Stomach (tissue), 19 donors: Measurements from ENCODE around the gene CCDC73. TPM values are rescaled to one million over a fixed set of nuclear protein-coding genes. Genes with fewer than 3 reads are reported as not detected.

Source experiments
- DNase-seq, 2 donors: peaks; one replicate each; pipeline versions ENCODE4 v3.0.0 to v3.0.0-alpha.2; 2013 to 2019
- H3K27ac ChIP-seq, 5 donors: fragments of 200-600 bp in 4 of 5; sonication (generic) in 4 of 5; one replicate each; pipeline ENCODE4 v1.5.1; 2013 to 2019; ENCODE audit warnings: mild to moderate bottlenecking in 1 of 5, moderate library complexity in 1 of 5
- H3K27me3 ChIP-seq, 3 donors: fragments of 200-600 bp; sonication (generic); one replicate each; pipeline ENCODE4 v1.5.1; 2017 to 2019; ENCODE audit warnings: mixed run types in 1 of 3
- H3K36me3 ChIP-seq, 4 donors: fragments of 200-600 bp; sonication (generic); 1 replicate in 3 of 4; 2 replicates in 1 of 4; pipeline ENCODE4 v1.5.1; 2016 to 2019
- H3K4me1 ChIP-seq, 4 donors: fragments of 200-600 bp; sonication (generic); one replicate each; pipeline ENCODE4 v1.5.1; 2016 to 2019
- H3K4me3 ChIP-seq, 4 donors: fragments of 200-600 bp; sonication (generic) in 3 of 4; one replicate each; pipeline ENCODE4 v1.5.1; 2016 to 2019; ENCODE audit warnings: mild to moderate bottlenecking in 1 of 4
- H3K9me3 ChIP-seq, 4 donors: fragments of 200-600 bp; sonication (generic); one replicate each; pipeline ENCODE4 v1.5.1; 2016 to 2019
- EP300 ChIP-seq: sonication (generic); formaldehyde crosslinking; IDR thresholded peaks from one replicate; pipeline ENCODE4 v1.6.1; 2017; ENCODE audit warnings: antibody characterized with exemption
- POLR2A ChIP-seq, 4 donors: fragments of 450-650 bp; IDR thresholded peaks; one replicate each; pipeline ENCODE4 v1.6.1; 2016; ENCODE audit warnings: antibody characterized with exemption in 4 of 4, control low read depth in 2 of 4, mild to moderate bottlenecking in 1 of 4, moderate library complexity in 1 of 4
- POLR2AphosphoS5 ChIP-seq, 3 donors: sonication (generic); formaldehyde crosslinking; IDR thresholded peaks; one replicate each; pipeline ENCODE4 v1.6.1; 2016; ENCODE audit warnings: antibody characterized with exemption in 3 of 3
- whole genome bisulfite sequencing, 5 donors: extraction: QIAGEN DNeasy Blood & Tissue Kit in 3 of 5; methylation state at CpG; one replicate each; pipeline versions ENCODE4 v1.1.5 to v1.1.7; 2013 to 2018; 5-methylcytosine and 5-hydroxymethylcytosine counted together
- intact Hi-C: fragments of 100-400 bp; cut with DNase I; formaldehyde crosslinking; loops from one replicate; pipeline ENCODE4 v1.15.1; 2023; ENCODE audit warnings: low total_unique reads
- long read RNA-seq, 10 donors: transcript quantifications; one replicate each; lab custom pipeline, GENCODE V29; 2026
- polyA plus RNA-seq, 3 donors: library from polyadenylated mRNA; stranded (reverse); fragments of 200-250 nt; gene quantifications; one replicate each; pipeline ENCODE4 v1.2.3, GENCODE V29; 2013
- total RNA-seq, 5 donors: library from RNA; depleted of rRNA; stranded (reverse); fragments of >200 nt; gene quantifications; one replicate each; pipeline versions ENCODE4 v1.1.0 to v1.2.3, GENCODE V29; 2014 to 2016
- TF ChIP-seq, protein P1 (sequence below), 7 experiments: fragments of 450-650 bp in 4 of 7; fragments of 200-600 bp in 3 of 7; sonication (generic) in 3 of 7; IDR thresholded peaks; one replicate each; pipeline ENCODE4 v1.5.1; 2016 to 2019; ENCODE audit warnings: antibody characterized with exemption in 7 of 7, control low read depth in 2 of 7, mild to moderate bottlenecking in 1 of 7
- donor health status: healthy with polysubstance abuse.
- donor health status: Bipolar disorder and iron deficiency.
- donor health status: healthy.

Gene CCDC73
- under 1 TPM in 1 of 5 donors, not detected in 4; 0.37 TPM for total RNA-seq
- polyA plus RNA-seq, result not detected
- long read RNA-seq, donor 1, result 0 reads
- long read RNA-seq, donor 2, result 0 reads
- long read RNA-seq, donor 3, result 0 reads
- long read RNA-seq, donor 4, result 0 reads
- long read RNA-seq, donor 5, result 0 reads
- long read RNA-seq, donor 6, result 0 reads
- long read RNA-seq, donor 7, result 0 reads
- long read RNA-seq, donor 8, result 0 reads
- long read RNA-seq, donor 9, result 0 reads
- long read RNA-seq, donor 10, result 0 reads

DNA sequence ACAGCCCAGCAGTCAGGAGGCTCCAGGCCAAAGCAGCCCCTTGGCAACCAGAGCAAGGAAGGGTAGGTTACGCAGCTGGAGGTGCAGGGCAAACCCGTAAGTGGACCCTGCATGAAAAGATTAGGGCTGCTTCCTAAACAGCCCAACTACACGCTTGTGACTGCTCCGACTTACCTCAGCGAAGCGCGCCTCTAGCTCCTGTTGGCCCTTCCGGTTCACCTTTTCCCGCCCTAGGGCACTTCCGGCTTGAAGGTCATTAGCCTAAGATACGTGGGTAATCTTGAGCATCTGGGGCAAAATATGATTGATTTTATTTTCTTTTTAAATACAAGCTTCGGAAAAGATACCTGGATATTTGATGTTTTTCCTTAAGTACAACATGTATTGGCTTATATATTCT is at the start of gene CCDC73:
TSS of gene CCDC73 (minus strand) at position 224 of the 400 bp plus-strand sequence. CDS start 34,419 bp downstream, outside the sequence.
- H3K4me1 ChIP-seq, result peaks cover 0 to 10% (median 0%) of the 10 kb centered on the region in 4 donors
- peaks cover 0 to 8% (median 0%) of the 10 kb centered on the region in 3 donors for H3K27me3 ChIP-seq
- no peak for DNase-seq
- H3K36me3 ChIP-seq, result no peaks in the 10 kb centered on the region
- WGBS, 5 donors, result 89 to 92% (median 91%) methylated on average over 12 of the region's 12 CpGs
- intact Hi-C loops, result no loop called here
- H3K9me3 ChIP-seq, result no peaks in the 10 kb centered on the region
- TF ChIP-seq, protein P1, sequence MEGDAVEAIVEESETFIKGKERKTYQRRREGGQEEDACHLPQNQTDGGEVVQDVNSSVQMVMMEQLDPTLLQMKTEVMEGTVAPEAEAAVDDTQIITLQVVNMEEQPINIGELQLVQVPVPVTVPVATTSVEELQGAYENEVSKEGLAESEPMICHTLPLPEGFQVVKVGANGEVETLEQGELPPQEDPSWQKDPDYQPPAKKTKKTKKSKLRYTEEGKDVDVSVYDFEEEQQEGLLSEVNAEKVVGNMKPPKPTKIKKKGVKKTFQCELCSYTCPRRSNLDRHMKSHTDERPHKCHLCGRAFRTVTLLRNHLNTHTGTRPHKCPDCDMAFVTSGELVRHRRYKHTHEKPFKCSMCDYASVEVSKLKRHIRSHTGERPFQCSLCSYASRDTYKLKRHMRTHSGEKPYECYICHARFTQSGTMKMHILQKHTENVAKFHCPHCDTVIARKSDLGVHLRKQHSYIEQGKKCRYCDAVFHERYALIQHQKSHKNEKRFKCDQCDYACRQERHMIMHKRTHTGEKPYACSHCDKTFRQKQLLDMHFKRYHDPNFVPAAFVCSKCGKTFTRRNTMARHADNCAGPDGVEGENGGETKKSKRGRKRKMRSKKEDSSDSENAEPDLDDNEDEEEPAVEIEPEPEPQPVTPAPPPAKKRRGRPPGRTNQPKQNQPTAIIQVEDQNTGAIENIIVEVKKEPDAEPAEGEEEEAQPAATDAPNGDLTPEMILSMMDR (IDR thresholded peaks at IDR 0.05), result no peak
- TF ChIP-seq POLR2A (IDR thresholded peaks at IDR 0.05), result no peak
- TF ChIP-seq POLR2AphosphoS5 (IDR thresholded peaks at IDR 0.05), result no peak
- TF ChIP-seq EP300, result no peak
- no peak within 1 kb of the TSS for H3K4me3 ChIP-seq
- no peak within 1 kb of the TSS for H3K27ac ChIP-seq

DNA sequence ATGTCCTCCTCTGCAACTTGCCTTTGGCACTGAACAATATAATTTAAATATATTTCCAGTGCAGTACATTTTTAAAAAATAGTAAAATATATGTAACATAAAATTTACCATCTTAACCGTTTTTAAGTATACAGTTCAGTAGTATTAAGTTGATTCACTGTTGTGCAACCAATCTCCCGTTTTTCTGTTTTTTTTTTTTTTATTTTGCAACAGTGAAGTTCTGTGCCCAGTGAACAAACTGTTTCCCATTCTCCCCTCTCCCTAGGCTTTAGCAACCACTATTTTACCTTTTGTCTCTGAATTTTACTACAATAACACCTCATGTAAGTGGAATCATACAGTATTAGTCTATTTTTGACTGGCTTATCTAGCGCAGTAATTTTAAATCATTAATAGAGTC is 49.1 kb upstream of the CCDC73 start:
- intact Hi-C loops, result no loop called here
- no peaks in the 10 kb centered on the region for H3K9me3 ChIP-seq
- WGBS, 5 donors, result 70 to 85% (median 79%) methylated on average over 3 of the region's 3 CpGs
- H3K4me1 ChIP-seq, result no peaks in the 10 kb centered on the region
- H3K4me3 ChIP-seq, result no peak overlapping the region
- H3K27ac ChIP-seq, result no peak overlapping the region
- TF ChIP-seq POLR2A (IDR thresholded peaks at IDR 0.05) (no peak), POLR2AphosphoS5 (IDR thresholded peaks at IDR 0.05) (no peak), EP300 (no peak)
- TF ChIP-seq, protein P1 (IDR thresholded peaks at IDR 0.05), result no peak
- DNase-seq, result no peak
- peaks cover 0 to 16% (median 0%) of the 10 kb centered on the region in 4 donors for H3K36me3 ChIP-seq
- no peaks in the 10 kb centered on the region for H3K27me3 ChIP-seq

DNA sequence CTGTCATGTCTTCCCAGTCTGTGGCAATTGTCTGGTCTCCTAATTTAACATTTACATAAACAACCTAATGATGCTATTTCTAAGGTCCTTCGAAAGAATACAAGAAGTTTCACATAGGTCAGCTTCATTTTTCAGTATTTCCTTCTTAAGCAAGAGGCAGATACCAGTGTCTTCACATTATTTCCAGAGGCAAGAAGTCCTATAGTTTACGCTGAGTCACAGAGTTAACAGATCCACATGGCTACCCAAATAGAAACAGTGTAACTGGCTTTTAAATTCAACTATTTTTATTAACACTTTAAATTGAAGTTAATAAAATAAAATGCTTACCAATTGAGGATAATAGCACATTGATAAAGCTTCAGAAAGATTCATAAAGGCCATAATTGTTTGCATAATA is 46.1 kb upstream of the CCDC73 start:
- DNase-seq, result no peak
- H3K27ac ChIP-seq, result no peak overlapping the region
- no peaks in the 10 kb centered on the region for H3K9me3 ChIP-seq
- intact Hi-C loops, result no loop called here
- H3K4me3 ChIP-seq, result no peak overlapping the region
- H3K36me3 ChIP-seq, result peaks cover 0 to 13% (median 0%) of the 10 kb centered on the region in 4 donors
- no peaks in the 10 kb centered on the region for H3K4me1 ChIP-seq
- no peak for TF ChIP-seq EP300
- TF ChIP-seq POLR2A (IDR thresholded peaks at IDR 0.05), result no peak
- TF ChIP-seq, protein P1 (IDR thresholded peaks at IDR 0.05), result no peak
- TF ChIP-seq POLR2AphosphoS5 (IDR thresholded peaks at IDR 0.05), result no peak
- WGBS, 5 donors, result 82 to 98% (median 86%) methylated on average over 2 of the region's 2 CpGs
- no peaks in the 10 kb centered on the region for H3K27me3 ChIP-seq

DNA sequence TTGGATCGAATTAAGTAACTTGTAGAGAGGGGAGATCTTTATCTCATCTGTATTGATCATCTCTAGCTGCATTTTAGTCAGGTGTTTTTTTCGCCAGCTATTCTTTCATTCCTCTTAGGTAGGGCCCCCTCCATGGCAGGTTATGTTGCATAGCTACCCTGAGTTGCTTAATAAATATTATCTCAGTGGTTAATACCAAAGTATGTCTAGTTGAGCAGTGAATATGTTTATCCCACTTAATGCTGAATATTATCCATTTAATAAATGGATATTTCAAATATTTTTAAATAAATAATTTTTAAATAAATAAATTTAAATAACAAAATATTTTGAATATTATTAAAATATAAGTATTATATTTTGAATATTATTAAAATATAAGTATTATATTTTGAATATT is 44.8 kb upstream of the CCDC73 start:
- DNase-seq, result no peak
- Histone ChIP-seq H3K27me3 (no peaks in the 10 kb centered on the region), H3K4me1 (no peaks in the 10 kb centered on the region), H3K27ac (no peak overlapping the region), H3K9me3 (no peaks in the 10 kb centered on the region), H3K36me3 (peaks cover 0 to 13% (median 0%) of the 10 kb centered on the region in 4 donors), H3K4me3 (no peak overlapping the region)
- WGBS, 5 donors, result 85 to 98% (median 95%) methylated on average over 2 of the region's 2 CpGs
- intact Hi-C loops, result no loop called here
- TF ChIP-seq EP300, result no peak
- TF ChIP-seq, protein P1 (IDR thresholded peaks at IDR 0.05), result no peak
